Psoas muscle (tissue), 8 donors: ENCODE measurements around the gene LINGO3. TPM values are rescaled to one million over a fixed set of nuclear protein-coding genes. Genes with fewer than 3 reads are reported as not detected.
A peak's percentile ranks its signal among the peaks of the same experiment; 100 is the strongest.

ENCODE experiments used
- ATAC-seq, 4 donors: fragments of 200-7000 bp; cut with Tn5 transposase; one replicate each; pipeline ENCODE4 v1.9.1; 2020; ENCODE audit warnings: moderate library complexity in 3 of 4, mild to moderate bottlenecking in 2 of 4
- DNase-seq, 2 donors: peaks; one replicate each; pipeline ENCODE4 v3.0.0-alpha.2; 2020
- H3K27ac ChIP-seq: fragments of 200-600 bp; one replicate; pipeline ENCODE4 v1.8.0; 2022
- H3K27me3 ChIP-seq, 3 donors: fragments of 200-600 bp in 1 of 3; one replicate each; pipeline versions ENCODE4 v1.6.1 to v1.8.0; 2013 to 2022; ENCODE audit warnings: low read length in 2 of 3, mild to moderate bottlenecking in 2 of 3, moderate library complexity in 1 of 3; ENCODE audit not compliant: insufficient read depth in 3 of 3
- H3K36me3 ChIP-seq, 2 donors: fragments of 200-600 bp in 1 of 2; one replicate each; pipeline versions ENCODE4 v1.6.1 to v1.8.0; 2013 to 2022; ENCODE audit warnings: low read depth in 1 of 2, mild to moderate bottlenecking in 1 of 2, moderate library complexity in 1 of 2; ENCODE audit not compliant: insufficient read depth in 1 of 2
- H3K4me1 ChIP-seq: fragments of 200-600 bp; one replicate; pipeline ENCODE4 v1.8.0; 2022
- H3K4me3 ChIP-seq: fragments of 200-600 bp; one replicate; pipeline ENCODE4 v1.8.0; 2022; ENCODE audit warnings: mild to moderate bottlenecking
- H3K9me3 ChIP-seq: fragments of 200-600 bp; one replicate; pipeline ENCODE4 v1.8.0; 2022
- WGBS, 3 donors: extraction: QIAGEN DNeasy Blood & Tissue Kit; methylation state at CpG; one replicate each; pipeline versions ENCODE4 v1.1.6 to v1.1.7; 2013; 5-methylcytosine and 5-hydroxymethylcytosine counted together
- intact Hi-C, 2 donors: fragments of 100-400 bp; cut with DNase I; formaldehyde crosslinking; loops; one replicate each; pipeline versions ENCODE4 v1.11.0 to v1.14.2; 2022
- polyA plus RNA-seq, 3 donors: library from polyadenylated mRNA; stranded (reverse); fragments of 200-250 nt; gene quantifications; one replicate each; pipeline ENCODE4 v1.2.3, GENCODE V29; 2013
- total RNA-seq, 4 donors: library from RNA; stranded (reverse); fragmentation: NEBNext Ultra II Directional in 2 of 4; extraction: Animal tissue kit (Norgen Biotek cat#: 25700) in 2 of 4; gene quantifications; one replicate each; pipeline versions ENCODE4 v1.2.1 to v1.2.4, GENCODE V29; 2021 to 2023
- TF ChIP-seq, protein P1 (sequence below): fragments of 200-600 bp; IDR thresholded peaks from one replicate; pipeline ENCODE4 v1.8.0; 2022; ENCODE audit warnings: antibody characterized with exemption
- donor health status: healthy with polysubstance abuse.
- donor health status: DM: no; HTN: no; CAD: no; lungs with moderate emphysema.
- donor health status: Bipolar disorder and iron deficiency.
- donor health status: healthy.
- donor health status: DM: yes; HTN: yes; CAD: no.
- donor health status: DM: no; HTN: no; CAD: no.
- donor health status: DM: no; HTN: no; CAD: no.
- donor health status: DM: yes; HTN: yes; CAD: no.

LINGO3 gene
- total and polyA plus RNA-seq, 7 donors = 0.04 TPM; not detected in 6

DNA sequence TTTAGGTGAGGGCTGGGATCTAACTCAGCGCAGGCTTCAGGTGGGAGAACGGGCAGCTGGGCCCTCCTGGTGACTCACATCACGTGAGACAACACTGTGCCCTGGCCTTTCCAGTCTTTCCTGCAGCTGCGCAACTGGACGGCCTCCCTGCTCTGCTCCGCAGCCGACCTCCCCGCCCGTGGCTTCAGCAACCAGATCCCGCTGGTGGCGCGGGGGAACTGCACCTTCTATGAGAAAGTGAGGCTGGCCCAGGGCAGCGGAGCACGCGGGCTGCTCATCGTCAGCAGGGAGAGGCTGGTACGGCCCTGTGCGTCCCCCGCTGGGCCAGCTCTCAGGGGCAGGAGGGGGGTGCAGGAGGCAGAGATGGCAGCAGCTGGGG lies 29.4 kb upstream of the LINGO3 start:
- intact Hi-C loops = loop anchor here in 1 of 2 donors (5.0 kb wide), 1 partner anchor 40 kb away; no protein-coding TSS in a partner anchor
- no peak overlapping the region for H3K27ac ChIP-seq
- peaks cover 13% of the 10 kb centered on the region for H3K4me1 ChIP-seq
- H3K36me3 ChIP-seq = peaks cover 0 to 38% of the 10 kb centered on the region in 2 donors
- peak; percentile 21 to 59 (median 47) for ATAC-seq
- H3K4me3 ChIP-seq = no peak overlapping the region
- 56 to 68% (median 68%) methylated on average over 19 of the region's 19 CpGs for WGBS, 3 donors
- no peaks in the 10 kb centered on the region for H3K9me3 ChIP-seq
- DNase-seq = peak; percentile 44 to 73
- TF ChIP-seq, protein P1, sequence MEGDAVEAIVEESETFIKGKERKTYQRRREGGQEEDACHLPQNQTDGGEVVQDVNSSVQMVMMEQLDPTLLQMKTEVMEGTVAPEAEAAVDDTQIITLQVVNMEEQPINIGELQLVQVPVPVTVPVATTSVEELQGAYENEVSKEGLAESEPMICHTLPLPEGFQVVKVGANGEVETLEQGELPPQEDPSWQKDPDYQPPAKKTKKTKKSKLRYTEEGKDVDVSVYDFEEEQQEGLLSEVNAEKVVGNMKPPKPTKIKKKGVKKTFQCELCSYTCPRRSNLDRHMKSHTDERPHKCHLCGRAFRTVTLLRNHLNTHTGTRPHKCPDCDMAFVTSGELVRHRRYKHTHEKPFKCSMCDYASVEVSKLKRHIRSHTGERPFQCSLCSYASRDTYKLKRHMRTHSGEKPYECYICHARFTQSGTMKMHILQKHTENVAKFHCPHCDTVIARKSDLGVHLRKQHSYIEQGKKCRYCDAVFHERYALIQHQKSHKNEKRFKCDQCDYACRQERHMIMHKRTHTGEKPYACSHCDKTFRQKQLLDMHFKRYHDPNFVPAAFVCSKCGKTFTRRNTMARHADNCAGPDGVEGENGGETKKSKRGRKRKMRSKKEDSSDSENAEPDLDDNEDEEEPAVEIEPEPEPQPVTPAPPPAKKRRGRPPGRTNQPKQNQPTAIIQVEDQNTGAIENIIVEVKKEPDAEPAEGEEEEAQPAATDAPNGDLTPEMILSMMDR = peak; percentile 27
- no peaks in the 10 kb centered on the region for H3K27me3 ChIP-seq

- Histone ChIP-seq H3K9me3 (no peaks in the 10 kb centered on the region), H3K4me3 (no peak overlapping the region), H3K36me3 (peaks cover 0 to 35% of the 10 kb centered on the region in 2 donors), H3K27me3 (no peaks in the 10 kb centered on the region), H3K4me1 (peaks cover 19% of the 10 kb centered on the region), H3K27ac (no peak overlapping the region)
- intact Hi-C loops = loop anchor here in 1 of 2 donors (5.0 kb wide), 1 partner anchor 41 kb away; no protein-coding TSS in a partner anchor
- WGBS, 3 donors = 80 to 86% (median 86%) methylated on average over 33 of the region's 33 CpGs
- TF ChIP-seq, protein P1 = no peak
- DNase-seq (no peak), ATAC-seq (no peak)
Measured at GRCh38 chr19:2336528-2337328, 28.8 kb upstream of the LINGO3 start.

DNA sequence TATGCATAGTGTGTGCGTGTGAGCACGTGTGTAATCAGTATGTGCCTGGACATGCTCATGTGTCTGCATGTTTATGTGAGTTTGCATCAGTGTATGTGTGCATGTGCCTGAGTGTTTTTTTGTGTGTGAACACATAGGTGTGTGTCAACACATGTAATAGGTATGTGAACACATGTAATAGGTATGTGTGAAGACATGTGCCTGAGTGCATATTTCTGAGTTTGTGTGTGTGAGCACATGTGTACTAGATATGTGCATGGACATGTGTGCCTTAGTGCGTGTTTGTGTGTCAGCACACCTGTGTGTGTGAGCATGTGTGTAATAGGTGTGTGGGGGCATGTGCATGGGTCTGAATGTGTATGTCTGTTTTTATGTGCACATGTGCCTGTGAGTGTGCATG lies 27.9 kb upstream of the LINGO3 start:
- H3K36me3 ChIP-seq = peaks cover 0 to 26% of the 10 kb centered on the region in 2 donors
- peaks cover 28% of the 10 kb centered on the region for H3K4me1 ChIP-seq
- ATAC-seq (no peak), DNase-seq (no peak)
- no peaks in the 10 kb centered on the region for H3K9me3 ChIP-seq
- TF ChIP-seq, protein P1 = no peak
- intact Hi-C loops = loop anchor here in 1 of 2 donors (5.0 kb wide), 1 partner anchor 41 kb away; no protein-coding TSS in a partner anchor
- 64 to 93% (median 93%) methylated on average over 3 of the region's 3 CpGs for WGBS, 3 donors
- no peak overlapping the region for H3K27ac ChIP-seq
- no peaks in the 10 kb centered on the region for H3K27me3 ChIP-seq
- H3K4me3 ChIP-seq = no peak overlapping the region

DNA sequence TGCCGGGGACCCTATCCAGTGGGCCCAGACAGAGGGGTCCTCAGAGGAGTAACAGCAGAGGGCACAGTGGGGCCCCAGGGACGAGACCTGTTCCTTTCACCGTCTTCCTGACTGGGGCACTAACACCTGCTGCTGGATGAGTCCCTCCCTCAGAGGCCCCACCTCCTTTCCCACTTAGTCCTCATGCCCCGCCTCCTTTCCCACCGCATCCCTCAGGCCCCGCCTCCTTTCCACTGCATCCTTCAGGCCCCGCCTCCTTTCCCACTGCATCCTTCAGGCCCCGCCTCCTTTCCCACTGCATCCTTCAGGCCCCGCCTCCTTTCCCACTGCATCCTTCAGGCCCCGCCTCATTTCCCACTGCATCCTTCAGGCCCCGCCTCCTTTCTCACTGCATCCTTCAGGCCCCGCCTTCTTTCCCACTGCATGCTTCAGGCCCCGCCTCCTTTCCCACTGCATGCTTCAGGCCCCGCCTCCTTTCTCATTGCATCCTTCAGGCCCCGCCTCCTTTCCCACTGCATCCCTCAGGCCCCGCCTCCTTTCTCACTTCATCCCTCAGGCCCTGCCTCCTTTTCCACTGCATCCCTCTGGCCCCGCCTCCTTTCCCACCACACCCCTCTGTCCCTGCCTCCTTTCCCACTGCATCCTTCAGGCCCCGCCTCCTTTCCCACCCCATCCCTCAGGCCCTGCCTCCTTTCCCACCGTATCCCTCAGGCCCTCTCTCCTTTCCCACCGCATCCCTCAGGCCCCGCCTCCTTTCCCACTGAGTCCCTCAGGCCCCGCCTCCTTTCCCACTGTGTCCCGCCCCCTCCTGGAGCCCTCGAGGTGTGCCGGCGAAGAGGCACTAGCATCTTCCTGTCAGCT lies 27.3 kb upstream of the LINGO3 start:
- ATAC-seq (no peak), DNase-seq (no peak)
- no peak overlapping the region for H3K4me3 ChIP-seq
- intact Hi-C loops = loop anchor here in 1 of 2 donors (5.0 kb wide), 2 partner anchors 42 to 52 kb away; no protein-coding TSS in a partner anchor
- WGBS, 3 donors = 93 to 96% (median 96%) methylated on average over 23 to 26 of the region's 26 CpGs
- TF ChIP-seq, protein P1 = no peak
- peaks cover 0 to 20% of the 10 kb centered on the region in 2 donors for H3K36me3 ChIP-seq
- H3K9me3 ChIP-seq = no peaks in the 10 kb centered on the region
- H3K27me3 ChIP-seq = no peaks in the 10 kb centered on the region
- no peak overlapping the region for H3K27ac ChIP-seq
- H3K4me1 ChIP-seq = peaks cover 33% of the 10 kb centered on the region
